HEK293 (cell line): Measurements from ENCODE around the gene KCNC1.
A peak's percentile ranks its signal among the peaks of the same experiment; 100 is the strongest.

Experiments used
- CTCF ChIA-PET: fragments of 350-600 bp; formaldehyde crosslinking; extraction: SDS; loops from one replicate; lab custom pipeline; 2021; ENCODE audit warnings: antibody characterized with exemption; lab: Yijun Ruan, JAX
- POLR2A ChIA-PET: fragments of 300-600 bp; formaldehyde crosslinking; extraction: SDS; loops from one replicate; lab custom pipeline; 2020; ENCODE audit warnings: antibody characterized with exemption, inconsistent platforms; lab: Yijun Ruan, JAX
- H3K27ac ChIP-seq: fragments of 200-500 bp; sonication (Bioruptor generic); 2 replicates; pipeline ENCODE4 v1.5.1; 2014; ENCODE audit warnings: low read depth, low read length, control low read depth, inconsistent platforms; ENCODE audit errors: extremely low read depth
- H3K36me3 ChIP-seq, 2 experiments: fragments of 200-500 bp in 1 of 2; sonication (Bioruptor generic) in 1 of 2; 1 replicate in 1 of 2; 2 replicates in 1 of 2; pipeline ENCODE4 v1.5.1; 2014 to 2017; ENCODE audit warnings: inconsistent platforms in 2 of 2, low read length in 2 of 2; ENCODE audit not compliant: control insufficient read depth in 2 of 2, insufficient read depth in 1 of 2
- H3K4me1 ChIP-seq: fragments of 200-500 bp; sonication (Bioruptor generic); 2 replicates; pipeline ENCODE4 v1.5.1; 2014; ENCODE audit warnings: mild to moderate bottlenecking, low read length, inconsistent platforms; ENCODE audit not compliant: control insufficient read depth, insufficient read depth
- H3K4me3 ChIP-seq: 2 replicates; pipeline ENCODE4 v1.5.1; 2011; ENCODE audit warnings: low read depth, mild to moderate bottlenecking, control low read depth, low read length, moderate library complexity
- H3K9me3 ChIP-seq: fragments of 200-500 bp; sonication (Bioruptor generic); 2 replicates; pipeline ENCODE4 v1.5.1; 2014; ENCODE audit warnings: low read depth, low read length, inconsistent platforms; ENCODE audit not compliant: control insufficient read depth, insufficient read depth
- BCL6B ChIP-seq: fragments of 450-650 bp; formaldehyde crosslinking; IDR thresholded peaks from 2 replicates; pipeline ENCODE4 v1.5.1; 2017; ENCODE audit warnings: missing biosample characterization, missing genetic modification characterization
- EGR2 ChIP-seq: fragments of 450-650 bp; formaldehyde crosslinking; IDR thresholded peaks from 2 replicates; pipeline ENCODE4 v1.5.1; 2016; ENCODE audit warnings: low read depth, missing biosample characterization, missing genetic modification characterization
- HIC1 ChIP-seq: fragments of 450-650 bp; formaldehyde crosslinking; IDR thresholded peaks from 2 replicates; pipeline ENCODE4 v1.5.1; 2016; ENCODE audit warnings: missing biosample characterization, missing genetic modification characterization
- HOXC10 ChIP-seq: sonication (generic); formaldehyde crosslinking; IDR thresholded peaks from 2 replicates; pipeline ENCODE4 v1.8.1; 2023; ENCODE audit warnings: mild to moderate bottlenecking, missing genetic modification reagents
- IKZF3 ChIP-seq: fragments of 450-650 bp; IDR thresholded peaks from 2 replicates; pipeline ENCODE4 v1.5.0; 2018; ENCODE audit warnings: missing biosample characterization, mild to moderate bottlenecking, missing genetic modification characterization, moderate library complexity
- KLF1 ChIP-seq: fragments of 450-650 bp; formaldehyde crosslinking; IDR thresholded peaks from 2 replicates; pipeline ENCODE4 v1.5.1; 2016; ENCODE audit warnings: missing biosample characterization, missing genetic modification characterization
- KLF10 ChIP-seq: fragments of 450-650 bp; IDR thresholded peaks from 2 replicates; pipeline ENCODE4 v1.5.1; 2018; ENCODE audit warnings: missing biosample characterization, mild to moderate bottlenecking, missing genetic modification characterization
- KLF16 ChIP-seq: fragments of 450-650 bp; formaldehyde crosslinking; IDR thresholded peaks from 2 replicates; pipeline ENCODE4 v1.5.1; 2017; ENCODE audit warnings: missing biosample characterization, missing genetic modification characterization
- MZF1 ChIP-seq: fragments of 450-650 bp; formaldehyde crosslinking; IDR thresholded peaks from 2 replicates; pipeline ENCODE4 v1.5.1; 2017; ENCODE audit warnings: missing biosample characterization, missing genetic modification characterization, borderline replicate concordance
- PRDM10 ChIP-seq: fragments of 450-650 bp; formaldehyde crosslinking; IDR thresholded peaks from 2 replicates; pipeline ENCODE4 v1.5.1; 2016; ENCODE audit warnings: missing biosample characterization, missing genetic modification characterization
- SP2 ChIP-seq: fragments of 450-650 bp; formaldehyde crosslinking; IDR thresholded peaks from 2 replicates; pipeline ENCODE4 v1.5.1; 2016; ENCODE audit warnings: missing biosample characterization, missing genetic modification characterization
- SP3 ChIP-seq: fragments of 450-650 bp; formaldehyde crosslinking; IDR thresholded peaks from 2 replicates; pipeline ENCODE4 v1.5.1; 2016; ENCODE audit warnings: missing biosample characterization, missing genetic modification characterization
- ZBTB11 ChIP-seq: fragments of 450-650 bp; formaldehyde crosslinking; conservative IDR thresholded peaks from 2 replicates; pipeline ENCODE4 v1.5.1; 2016; ENCODE audit warnings: low read depth, missing biosample characterization, missing genetic modification characterization
- ZBTB48 ChIP-seq: fragments of 450-650 bp; formaldehyde crosslinking; IDR thresholded peaks from 2 replicates; pipeline ENCODE4 v1.5.1; 2016; ENCODE audit warnings: missing biosample characterization, missing genetic modification characterization
- ZBTB8A ChIP-seq: fragments of 450-650 bp; formaldehyde crosslinking; IDR thresholded peaks from 2 replicates; pipeline ENCODE4 v1.5.1; 2016; ENCODE audit warnings: missing biosample characterization, missing genetic modification characterization
- ZFHX2 ChIP-seq: fragments of 450-650 bp; formaldehyde crosslinking; conservative IDR thresholded peaks from 2 replicates; pipeline ENCODE4 v1.5.1; 2016; ENCODE audit warnings: missing biosample characterization, missing genetic modification characterization
- ZNF19 ChIP-seq: fragments of 450-650 bp; formaldehyde crosslinking; IDR thresholded peaks from 2 replicates; pipeline ENCODE4; 2016; ENCODE audit warnings: missing biosample characterization, missing genetic modification characterization, low read depth
- ZNF302 ChIP-seq: fragments of 450-650 bp; formaldehyde crosslinking; IDR thresholded peaks from 2 replicates; pipeline ENCODE4 v1.5.1; 2016; ENCODE audit warnings: missing biosample characterization, missing genetic modification characterization, low read depth
- ZNF660 ChIP-seq: fragments of 450-650 bp; IDR thresholded peaks from 2 replicates; pipeline ENCODE4 v1.5.1; 2018; ENCODE audit warnings: missing biosample characterization, mild to moderate bottlenecking, missing genetic modification characterization
- ZNF777 ChIP-seq: fragments of 450-650 bp; formaldehyde crosslinking; IDR thresholded peaks from 2 replicates; pipeline ENCODE4 v1.5.1; 2017; ENCODE audit warnings: missing biosample characterization, missing genetic modification characterization, borderline replicate concordance
- TF ChIP-seq, protein P1 (sequence below): fragments of 450-650 bp; formaldehyde crosslinking; IDR thresholded peaks from 2 replicates; pipeline ENCODE4 v1.5.1; 2017; ENCODE audit warnings: missing biosample characterization, missing genetic modification characterization
- TF ChIP-seq, protein P2 (sequence below): fragments of 450-650 bp; formaldehyde crosslinking; IDR thresholded peaks from 2 replicates; pipeline ENCODE4 v1.5.1; 2016; ENCODE audit warnings: missing biosample characterization, missing genetic modification characterization
- TF ChIP-seq, protein P3 (sequence below): fragments of 450-650 bp; formaldehyde crosslinking; IDR thresholded peaks from 2 replicates; pipeline ENCODE4 v1.5.1; 2016; ENCODE audit warnings: missing biosample characterization, missing genetic modification characterization

KCNC1 gene

DNA sequence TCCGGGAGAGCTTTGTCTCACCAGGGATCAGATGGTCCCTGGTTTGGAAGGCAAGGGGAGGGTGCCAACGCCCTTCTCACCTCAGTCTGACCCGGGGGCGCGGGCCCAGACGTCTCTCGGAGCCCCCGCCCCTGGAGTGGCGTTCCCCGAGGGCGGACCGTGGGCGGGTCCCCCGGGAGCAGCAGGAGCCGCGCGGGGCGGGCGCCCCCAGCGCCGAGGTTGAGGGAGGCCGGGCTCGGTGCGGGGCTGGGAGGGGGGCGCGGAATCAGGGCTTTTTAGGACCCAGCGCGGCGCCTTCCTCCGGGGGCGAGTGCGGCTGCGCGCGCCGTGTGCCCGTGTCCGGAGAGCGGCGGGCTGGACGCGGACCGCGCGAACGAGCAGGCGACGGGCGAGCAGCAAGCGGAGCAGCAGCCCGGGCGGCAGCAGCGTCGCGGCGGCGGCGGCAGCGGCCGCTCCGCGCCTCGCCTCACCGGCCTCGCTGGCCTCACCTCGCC is at the start of gene KCNC1:
Gene KCNC1 (plus strand): TSS at position 364 of the 494 bp plus-strand sequence. CDS start 1,222 bp downstream, outside the sequence.
- Histone ChIP-seq H3K36me3 (no peaks in the 10 kb centered on the region), H3K4me3 (peak within 1 kb of the TSS; percentile 53), H3K27ac (peak within 1 kb of the TSS; percentile 24; the same call in 1 of the 2 replicates), H3K9me3 (no peaks in the 10 kb centered on the region), H3K4me1 (no peaks in the 10 kb centered on the region)
- CTCF ChIA-PET, result interaction anchor here (0.6 to 7.8 kb wide), 8 partner anchors 10 to 371 kb away, joined by 3 to 357 read pairs (median 4); partner anchors contain the start of gene SAAL1
- POLR2A ChIA-PET, result interaction anchor here (0.6 kb wide), 1 partner anchor 9 kb away, joined by 3 read pairs; no protein-coding TSS in a partner anchor
- TF ChIP-seq BCL6B (tag by site-specific recombination) (no peak), ZNF19 (no peak), IKZF3 (0 out of 2 replicates have a peak, but pooled peaks have one; percentile 9), EGR2 (tag by site-specific recombination) (peak; percentile 62), HOXC10 (CRISPR knock-in tag) (no peak), ZBTB48 (tag by site-specific recombination) (peak; percentile 71), SP2 (tag by site-specific recombination) (peak; percentile 50; the same call in 1 of the 2 replicates), ZNF660 (peak; percentile 68), KLF16 (tag by site-specific recombination) (no peak), ZBTB11 (tag by site-specific recombination) (no peak), PRDM10 (peak; percentile 24; the same call in 1 of the 2 replicates), KLF1 (tag by site-specific recombination) (peak; percentile 83), ZNF777 (0 out of 2 replicates have a peak, but pooled peaks have one; percentile 26), SP3 (tag by site-specific recombination) (peak; percentile 75), KLF10 (peak; percentile 50; the same call in 1 of the 2 replicates), ZNF302 (tag by site-specific recombination) (no peak), MZF1 (no peak), ZBTB8A (tag by site-specific recombination) (peak; percentile 61; the same call in 1 of the 2 replicates), ZFHX2 (tag by site-specific recombination) (peak; percentile 90), HIC1 (tag by site-specific recombination) (no peak)
- TF ChIP-seq, protein P1, sequence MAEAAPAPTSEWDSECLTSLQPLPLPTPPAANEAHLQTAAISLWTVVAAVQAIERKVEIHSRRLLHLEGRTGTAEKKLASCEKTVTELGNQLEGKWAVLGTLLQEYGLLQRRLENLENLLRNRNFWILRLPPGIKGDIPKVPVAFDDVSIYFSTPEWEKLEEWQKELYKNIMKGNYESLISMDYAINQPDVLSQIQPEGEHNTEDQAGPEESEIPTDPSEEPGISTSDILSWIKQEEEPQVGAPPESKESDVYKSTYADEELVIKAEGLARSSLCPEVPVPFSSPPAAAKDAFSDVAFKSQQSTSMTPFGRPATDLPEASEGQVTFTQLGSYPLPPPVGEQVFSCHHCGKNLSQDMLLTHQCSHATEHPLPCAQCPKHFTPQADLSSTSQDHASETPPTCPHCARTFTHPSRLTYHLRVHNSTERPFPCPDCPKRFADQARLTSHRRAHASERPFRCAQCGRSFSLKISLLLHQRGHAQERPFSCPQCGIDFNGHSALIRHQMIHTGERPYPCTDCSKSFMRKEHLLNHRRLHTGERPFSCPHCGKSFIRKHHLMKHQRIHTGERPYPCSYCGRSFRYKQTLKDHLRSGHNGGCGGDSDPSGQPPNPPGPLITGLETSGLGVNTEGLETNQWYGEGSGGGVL (tag by site-specific recombination), result peak; percentile 24; the same call in 1 of the 2 replicates
- TF ChIP-seq, protein P2, sequence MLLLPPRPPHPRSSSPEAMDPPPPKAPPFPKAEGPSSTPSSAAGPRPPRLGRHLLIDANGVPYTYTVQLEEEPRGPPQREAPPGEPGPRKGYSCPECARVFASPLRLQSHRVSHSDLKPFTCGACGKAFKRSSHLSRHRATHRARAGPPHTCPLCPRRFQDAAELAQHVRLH (tag by site-specific recombination), result no peak
- TF ChIP-seq, protein P3, sequence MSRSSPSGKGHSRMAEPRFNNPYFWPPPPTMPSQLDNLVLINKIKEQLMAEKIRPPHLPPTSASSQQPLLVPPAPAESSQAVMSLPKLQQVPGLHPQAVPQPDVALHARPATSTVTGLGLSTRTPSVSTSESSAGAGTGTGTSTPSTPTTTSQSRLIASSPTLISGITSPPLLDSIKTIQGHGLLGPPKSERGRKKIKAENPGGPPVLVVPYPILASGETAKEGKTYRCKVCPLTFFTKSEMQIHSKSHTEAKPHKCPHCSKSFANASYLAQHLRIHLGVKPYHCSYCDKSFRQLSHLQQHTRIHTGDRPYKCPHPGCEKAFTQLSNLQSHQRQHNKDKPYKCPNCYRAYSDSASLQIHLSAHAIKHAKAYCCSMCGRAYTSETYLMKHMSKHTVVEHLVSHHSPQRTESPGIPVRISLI (tag by site-specific recombination), result no peak
